HG02610 (cell line): ENCODE data around the gene FAM43A.

ENCODE experiments used
- ATAC-seq: cut with Tn5 transposase; IDR thresholded peaks from one replicate; pipeline ENCODE4 v1.9.1; 2021; ENCODE audit warnings: mild to moderate bottlenecking, moderate library complexity; ENCODE audit not compliant: unreplicated experiment

The FAM43A gene

GRCh38 chr3:194685718-194686413 lies at the start of gene FAM43A:
Gene FAM43A, plus strand, starts transcription at chr3:194685883. Its CDS starts 944 bp downstream, at chr3:194686827.
- peak; percentile 45 for ATAC-seq

GRCh38 chr3:194637066-194637465 lies 48.6 kb upstream of the FAM43A start:
- no peak for ATAC-seq

- ATAC-seq, result no peak
Measured at GRCh38 chr3:194637541-194638400, 47.9 kb upstream of the FAM43A start.

GRCh38 chr3:194638991-194639605 lies 46.6 kb upstream of the FAM43A start:
- ATAC-seq, result no peak

GRCh38 chr3:194640829-194641228 lies 44.9 kb upstream of the FAM43A start:
- ATAC-seq, result no peak

GRCh38 chr3:194642769-194643168 lies 42.9 kb upstream of the FAM43A start:
- ATAC-seq, result no peak

- ATAC-seq, result no peak
Measured at GRCh38 chr3:194647747-194648146, 37.9 kb upstream of the FAM43A start.

GRCh38 chr3:194654443-194654842 lies 31.2 kb upstream of the FAM43A start:
- ATAC-seq, result peak; percentile 93

- ATAC-seq, result no peak
Measured at GRCh38 chr3:194657439-194657838, 28.2 kb upstream of the FAM43A start.

GRCh38 chr3:194658477-194659242 lies 27.0 kb upstream of the FAM43A start:
- ATAC-seq, result no peak

GRCh38 chr3:194659778-194660177 lies 25.9 kb upstream of the FAM43A start:
- no peak for ATAC-seq

- ATAC-seq, result no peak
Measured at GRCh38 chr3:194661374-194661773, 24.3 kb upstream of the FAM43A start.

- ATAC-seq, result no peak
Measured at GRCh38 chr3:194661946-194662345, 23.7 kb upstream of the FAM43A start.

- no peak for ATAC-seq
Measured at GRCh38 chr3:194664857-194665256, 20.8 kb upstream of the FAM43A start.

- ATAC-seq, result no peak
Measured at GRCh38 chr3:194667363-194667762, 18.3 kb upstream of the FAM43A start.

GRCh38 chr3:194671511-194671899 lies 14.2 kb upstream of the FAM43A start:
- ATAC-seq, result no peak

GRCh38 chr3:194671900-194672808 lies 13.5 kb upstream of the FAM43A start, which contains the start of gene LSG1:
Gene LSG1, minus strand, starts transcription at chr3:194672191. Its CDS starts 29 bp downstream, at chr3:194672162.
- peak; percentile 82 for ATAC-seq

GRCh38 chr3:194672876-194673275 lies 12.8 kb upstream of the FAM43A start:
- no peak for ATAC-seq

GRCh38 chr3:194673761-194674160 lies 11.9 kb upstream of the FAM43A start:
- no peak for ATAC-seq
